ENCODE measurements around the gene RAB3A. TPM values are rescaled to one million over a fixed set of nuclear protein-coding genes. Genes with fewer than 3 reads are reported as not detected.

RAB3A gene
- total and polyA plus RNA-seq, 2 donors from 2014 or later, result 5.2 to 10.5 TPM

DNA sequence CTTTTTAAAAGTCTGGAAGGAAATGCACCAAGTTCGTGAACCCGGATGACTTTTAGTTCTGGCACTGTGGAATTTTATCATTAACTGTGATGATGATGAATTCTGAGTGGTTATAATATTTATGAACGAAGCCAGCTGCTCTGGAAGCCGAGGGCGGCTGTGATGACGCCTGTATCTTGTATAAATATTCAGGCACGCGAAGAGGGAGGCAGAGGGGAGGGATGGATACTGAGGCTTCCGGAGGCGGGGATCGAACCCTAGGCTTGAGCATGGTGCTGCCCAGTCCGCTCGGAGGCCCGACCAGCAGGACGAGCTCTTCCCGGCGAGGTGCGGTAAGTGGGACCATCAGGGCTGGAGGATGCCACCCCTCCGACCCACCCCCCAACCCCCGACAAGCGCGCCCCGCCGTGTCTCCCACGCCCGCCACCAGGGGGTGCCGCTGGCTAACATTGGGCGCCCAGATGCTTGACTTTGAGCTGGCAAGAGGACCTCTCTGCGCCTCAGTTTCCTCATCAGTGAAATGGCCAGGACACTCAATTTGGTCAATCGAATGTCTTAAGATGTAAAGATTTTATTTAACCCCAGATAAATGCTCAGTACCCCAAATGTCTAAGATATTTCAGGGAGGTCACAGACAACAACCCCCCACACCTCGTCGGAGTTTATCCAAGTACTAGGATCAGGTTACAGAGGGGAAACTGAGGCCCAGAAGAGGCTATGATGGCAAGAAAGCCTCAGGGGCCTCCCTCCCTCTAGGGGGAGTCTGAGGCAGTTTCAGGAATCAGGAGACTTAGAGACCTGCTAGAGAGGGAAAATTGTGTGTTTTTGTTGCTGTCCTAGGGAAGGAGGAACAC lies 4.5 kb upstream of the RAB3A start:
- no peak overlapping the region for H3K27ac ChIP-seq (ENCODE audit: low read depth in 2 of 2, low read length in 2 of 2)
- TF ChIP-seq, protein P1, sequence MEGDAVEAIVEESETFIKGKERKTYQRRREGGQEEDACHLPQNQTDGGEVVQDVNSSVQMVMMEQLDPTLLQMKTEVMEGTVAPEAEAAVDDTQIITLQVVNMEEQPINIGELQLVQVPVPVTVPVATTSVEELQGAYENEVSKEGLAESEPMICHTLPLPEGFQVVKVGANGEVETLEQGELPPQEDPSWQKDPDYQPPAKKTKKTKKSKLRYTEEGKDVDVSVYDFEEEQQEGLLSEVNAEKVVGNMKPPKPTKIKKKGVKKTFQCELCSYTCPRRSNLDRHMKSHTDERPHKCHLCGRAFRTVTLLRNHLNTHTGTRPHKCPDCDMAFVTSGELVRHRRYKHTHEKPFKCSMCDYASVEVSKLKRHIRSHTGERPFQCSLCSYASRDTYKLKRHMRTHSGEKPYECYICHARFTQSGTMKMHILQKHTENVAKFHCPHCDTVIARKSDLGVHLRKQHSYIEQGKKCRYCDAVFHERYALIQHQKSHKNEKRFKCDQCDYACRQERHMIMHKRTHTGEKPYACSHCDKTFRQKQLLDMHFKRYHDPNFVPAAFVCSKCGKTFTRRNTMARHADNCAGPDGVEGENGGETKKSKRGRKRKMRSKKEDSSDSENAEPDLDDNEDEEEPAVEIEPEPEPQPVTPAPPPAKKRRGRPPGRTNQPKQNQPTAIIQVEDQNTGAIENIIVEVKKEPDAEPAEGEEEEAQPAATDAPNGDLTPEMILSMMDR (IDR thresholded peaks at IDR 0.05; ENCODE audit: borderline replicate concordance, extremely low read depth, insufficient read depth), result peak; percentile 50
- intact Hi-C loops (cut with DNase I), result no loop called here

DNA sequence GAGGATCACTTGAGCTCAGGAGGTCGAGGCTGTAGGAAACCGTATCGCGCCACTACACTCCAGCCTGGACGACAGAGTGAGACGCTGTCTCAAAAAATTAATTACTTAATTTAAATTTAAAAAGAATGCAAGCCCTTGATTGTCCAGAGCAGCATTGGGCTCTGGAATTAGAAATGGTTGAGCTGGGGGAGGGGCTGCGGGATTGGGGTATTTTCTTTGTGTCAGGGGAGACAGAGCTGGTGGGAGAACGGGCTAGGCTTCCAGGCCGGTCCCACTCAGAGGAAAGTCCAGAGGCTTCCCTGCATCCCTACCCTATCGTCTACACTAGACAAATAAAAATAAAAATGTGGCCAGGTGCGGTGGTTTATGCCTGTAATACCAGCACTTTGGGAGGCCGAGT lies 2.2 kb upstream of the RAB3A start:
- no peak for DNase-seq
- no peaks in the 10 kb centered on the region for H3K27me3 ChIP-seq (ENCODE audit: control insufficient read depth, insufficient read depth, low read length)
- peak overlapping the region in 1 of 3 donors; percentile 92 for H3K9ac ChIP-seq (ENCODE audit: low read length in 3 of 3)
- no peak for FAIRE-seq
- H3K4me3 ChIP-seq (ENCODE audit: low read length in 3 of 3), result peak overlapping the region in 1 of 3 donors; percentile 71
- TF ChIP-seq, protein P1 (IDR thresholded peaks at IDR 0.05; ENCODE audit: borderline replicate concordance, extremely low read depth, insufficient read depth), result no peak
- intact Hi-C loops (cut with DNase I), result no loop called here
- peaks cover 0 to 2% (median 0%) of the 10 kb centered on the region in 3 donors for H3K36me3 ChIP-seq (ENCODE audit: control insufficient read depth in 2 of 3, insufficient read depth in 3 of 3, low read length in 3 of 3)
- peaks cover 0 to 16% (median 3%) of the 10 kb centered on the region in 3 donors for H3K4me1 ChIP-seq (ENCODE audit: control insufficient read depth in 2 of 3, insufficient read depth in 2 of 3, low read depth in 1 of 3, low read length in 3 of 3)
- H3K9me3 ChIP-seq (ENCODE audit: control insufficient read depth in 2 of 3, insufficient read depth in 1 of 3, low read length in 3 of 3), result no peaks in the 10 kb centered on the region
- H3K27ac ChIP-seq (ENCODE audit: low read depth in 2 of 2, low read length in 2 of 2), result peak overlapping the region; percentile 93 to 95

More for the DNA sequence above, 4.5 kb upstream of the RAB3A start:
- Histone ChIP-seq H3K4me3 (ENCODE audit: low read length in 3 of 3) (no peak overlapping the region), H3K27me3 (ENCODE audit: control insufficient read depth, insufficient read depth, low read length) (no peaks in the 10 kb centered on the region), H3K9ac (ENCODE audit: low read length in 3 of 3) (no peak overlapping the region), H3K9me3 (ENCODE audit: control insufficient read depth in 2 of 3, insufficient read depth in 1 of 3, low read length in 3 of 3) (no peaks in the 10 kb centered on the region), H3K4me1 (ENCODE audit: control insufficient read depth in 2 of 3, insufficient read depth in 2 of 3, low read depth in 1 of 3, low read length in 3 of 3) (peaks cover 0 to 6% (median 3%) of the 10 kb centered on the region in 3 donors), H3K36me3 (ENCODE audit: control insufficient read depth in 2 of 3, insufficient read depth in 3 of 3, low read length in 3 of 3) (no peaks in the 10 kb centered on the region)
- peak in 3 of 5 donors; percentile 46 to 92 (median 78) for DNase-seq
- no peak for FAIRE-seq

DNA sequence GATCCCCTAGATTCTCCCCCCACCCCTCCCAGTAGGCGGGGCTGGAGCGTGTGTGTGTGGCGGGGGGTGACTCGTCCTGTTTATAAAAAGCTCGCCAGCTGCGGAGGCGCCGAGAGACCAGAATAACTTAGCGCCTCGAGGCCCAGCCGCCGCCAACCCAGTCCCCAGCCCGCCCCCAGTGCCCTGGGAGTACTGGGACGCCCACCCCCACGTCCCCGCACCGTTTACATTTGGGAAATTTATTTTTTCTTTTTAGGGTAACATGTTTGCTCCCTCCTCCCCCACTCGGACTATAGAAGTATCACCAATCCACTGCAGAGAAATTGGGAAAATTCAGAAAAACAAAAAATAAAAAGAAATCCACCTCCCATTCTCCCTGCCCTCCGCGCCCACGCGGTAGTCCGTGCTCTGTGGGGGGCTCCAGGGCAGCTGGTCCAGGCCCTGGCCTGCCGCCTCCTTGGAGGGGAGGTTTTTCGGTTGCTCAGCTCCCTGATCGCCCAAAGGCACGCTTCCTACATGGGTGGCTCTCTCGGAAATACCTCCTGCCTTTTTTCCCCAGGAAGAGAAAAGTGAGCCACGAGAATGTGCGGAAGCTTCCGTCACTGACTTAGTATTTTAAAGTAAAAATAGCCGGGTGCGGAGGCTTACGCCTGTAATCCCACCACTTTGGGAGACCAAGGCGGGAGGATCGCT lies 1.5 kb upstream of the RAB3A start:
- no peak for FAIRE-seq
- Histone ChIP-seq H3K36me3 (ENCODE audit: control insufficient read depth in 2 of 3, insufficient read depth in 3 of 3, low read length in 3 of 3) (peaks cover 0 to 2% (median 2%) of the 10 kb centered on the region in 3 donors), H3K9me3 (ENCODE audit: control insufficient read depth in 2 of 3, insufficient read depth in 1 of 3, low read length in 3 of 3) (no peaks in the 10 kb centered on the region), H3K27me3 (ENCODE audit: control insufficient read depth, insufficient read depth, low read length) (no peaks in the 10 kb centered on the region), H3K4me3 (ENCODE audit: low read length in 3 of 3) (peak overlapping the region; percentile 62 to 71 (median 66)), H3K9ac (ENCODE audit: low read length in 3 of 3) (peak overlapping the region in 2 of 3 donors; percentile 48 to 92), H3K4me1 (ENCODE audit: control insufficient read depth in 2 of 3, insufficient read depth in 2 of 3, low read depth in 1 of 3, low read length in 3 of 3) (peaks cover 0 to 16% (median 3%) of the 10 kb centered on the region in 3 donors), H3K27ac (ENCODE audit: low read depth in 2 of 2, low read length in 2 of 2) (peak overlapping the region; percentile 93 to 95)
- peak; percentile 74 to 95 (median 90) for DNase-seq
- intact Hi-C loops (cut with DNase I), result no loop called here
- TF ChIP-seq, protein P1 (IDR thresholded peaks at IDR 0.05; ENCODE audit: borderline replicate concordance, extremely low read depth, insufficient read depth), result no peak
